PC-9 (cell line): ENCODE data around the gene INCA1. TPM values are rescaled to one million over a fixed set of nuclear protein-coding genes. Genes with fewer than 3 reads are reported as not detected.

Source experiments
- BruUV-seq: library from RNA; stranded (reverse); fragments of 400-500 nt; replicated peaks from 2 replicates; lab custom pipeline; 2021; lab: Mats Ljungman, UMichigan
- CTCF ChIA-PET: fragments of 300-600 bp; sonication (Branson Sonifier 250); formaldehyde crosslinking; loops from one replicate; lab custom pipeline; 2022; ENCODE audit warnings: antibody characterized with exemption; lab: Charles Lee
- POLR2A ChIA-PET: fragments of 300-600 bp; sonication (Branson Sonifier 250); formaldehyde crosslinking; loops from one replicate; lab custom pipeline; 2022; ENCODE audit warnings: antibody characterized with exemption; ENCODE audit not compliant: unreplicated experiment; lab: Charles Lee
- DNase-seq, 2 experiments: peaks; one replicate each; pipeline versions ENCODE4 v3.0.0 to v3.0.0-alpha.2; 2015 to 2022; ENCODE audit warnings: mixed read lengths in 1 of 2
- H2AFZ ChIP-seq: fragments of 200-600 bp; sonication (generic); 2 replicates; pipeline ENCODE4 v1.8.1; 2017; ENCODE audit warnings: antibody characterized with exemption
- H3F3A ChIP-seq: fragments of 200-600 bp; sonication (generic); 2 replicates; pipeline ENCODE4 v1.8.1; 2017; ENCODE audit warnings: antibody characterized with exemption, mild to moderate bottlenecking, low read depth; ENCODE audit not compliant: insufficient read depth
- H3K27ac ChIP-seq: fragments of 200-600 bp; sonication (generic); 2 replicates; pipeline ENCODE4 v1.6.1; 2016; ENCODE audit warnings: mixed run types
- H3K27me3 ChIP-seq: fragments of 200-600 bp; sonication (generic); 2 replicates; pipeline ENCODE4 v1.6.1; 2016; ENCODE audit warnings: low read depth, mixed run types; ENCODE audit not compliant: insufficient read depth
- H3K36me3 ChIP-seq: fragments of 200-600 bp; sonication (generic); 2 replicates; pipeline ENCODE4 v1.6.1; 2016; ENCODE audit warnings: low read depth, mixed run types
- H3K4me1 ChIP-seq: fragments of 200-600 bp; sonication (generic); replicated peaks from 2 replicates; pipeline ENCODE4 v1.6.1; 2016; ENCODE audit warnings: mixed run types; ENCODE audit not compliant: insufficient read depth
- H3K4me2 ChIP-seq: fragments of 200-600 bp; sonication (generic); 2 replicates; pipeline ENCODE4 v1.6.1; 2017; ENCODE audit warnings: mixed run types
- H3K4me3 ChIP-seq: fragments of 200-600 bp; sonication (generic); 2 replicates; pipeline ENCODE4 v1.6.1; 2016; ENCODE audit warnings: mixed run types
- H3K79me2 ChIP-seq: fragments of 200-600 bp; sonication (generic); 2 replicates; pipeline ENCODE4 v1.6.1; 2017; ENCODE audit warnings: low read depth, mixed run types
- H3K9me2 ChIP-seq: fragments of 200-600 bp; sonication (generic); 2 replicates; pipeline ENCODE4 v1.8.1; 2017; ENCODE audit warnings: mild to moderate bottlenecking; ENCODE audit not compliant: insufficient read depth
- H3K9me3 ChIP-seq: fragments of 200-600 bp; sonication (generic); 2 replicates; pipeline ENCODE4 v1.8.1; 2016; ENCODE audit warnings: low read depth; ENCODE audit not compliant: insufficient read depth
- H4K20me1 ChIP-seq: fragments of 200-600 bp; sonication (generic); 2 replicates; pipeline ENCODE4 v1.8.1; 2017; ENCODE audit not compliant: insufficient read depth
- EZH2 ChIP-seq: fragments of 200-600 bp; sonication (generic); IDR thresholded peaks from 2 replicates; pipeline ENCODE4 v1.8.0; 2017; ENCODE audit warnings: antibody characterized with exemption, low read depth
- intact Hi-C: fragments of 100-400 bp; cut with micrococcal nuclease; formaldehyde crosslinking; loops from one replicate; pipeline ENCODE4 v1.10.0; 2022; ENCODE audit not compliant: unreplicated experiment
- total RNA-seq: library from RNA; stranded (reverse); gene quantifications from 2 replicates; pipeline ENCODE4 v1.2.3, GENCODE V29; 2021
- TF ChIP-seq, protein P1 (sequence below): fragments of 200-600 bp; sonication (generic); conservative IDR thresholded peaks from 2 replicates; pipeline ENCODE4 v1.6.1; 2017; ENCODE audit warnings: mixed run types, antibody characterized with exemption, mild to moderate bottlenecking, moderate library complexity

INCA1 gene
- total RNA-seq, 1 experiment from 2014 or later: 2.9 TPM

DNA sequence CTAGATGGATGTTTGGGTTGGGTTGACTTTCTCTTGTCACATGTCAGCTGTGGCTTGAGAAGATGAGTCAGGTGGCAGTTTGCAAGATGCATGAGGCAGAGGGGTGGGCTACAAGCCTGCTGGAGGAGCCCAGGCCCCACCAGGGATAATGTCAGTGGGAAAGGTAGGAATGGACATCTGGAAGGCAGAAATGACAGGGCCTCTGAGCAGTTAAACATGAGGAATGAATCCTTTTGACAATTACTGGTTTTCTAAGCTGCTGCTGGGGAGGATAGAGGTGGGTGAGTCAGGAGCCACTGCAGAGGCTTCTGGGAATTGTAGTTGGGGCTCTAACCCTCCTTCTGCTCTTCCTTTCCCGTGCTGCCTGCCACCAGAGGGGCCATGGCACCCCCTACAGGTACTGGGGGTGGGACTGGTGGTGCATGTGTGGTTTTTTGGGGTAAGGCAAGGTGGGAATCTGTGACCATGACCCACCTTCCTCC is 22.2 kb upstream of the INCA1 start:
- Histone ChIP-seq H3K4me2 (no peak overlapping the region), H4K20me1 (no peaks in the 10 kb centered on the region), H2AFZ (no peak overlapping the region), H3K9me3 (no peaks in the 10 kb centered on the region), H3K79me2 (no peaks in the 10 kb centered on the region), H3K4me1 (no peaks in the 10 kb centered on the region), H3K4me3 (no peak overlapping the region), H3K9me2 (no peaks in the 10 kb centered on the region), H3F3A (no peaks in the 10 kb centered on the region), H3K36me3 (0 out of 2 replicates have a peak, but pooled peaks cover 7% of the 10 kb centered on the region), H3K27me3 (no peaks in the 10 kb centered on the region), H3K27ac (no peak overlapping the region)
- intact Hi-C loops: no loop called here
- CTCF ChIA-PET: interaction anchor here (0.6 kb wide), 1 partner anchor 44 kb away, joined by 4 read pairs; no protein-coding TSS in a partner anchor
- DNase-seq: no peak
- POLR2A ChIA-PET: no interaction called here
- no TSS peak for BruUV-seq
- TF ChIP-seq EZH2: no peak
- TF ChIP-seq, protein P1, sequence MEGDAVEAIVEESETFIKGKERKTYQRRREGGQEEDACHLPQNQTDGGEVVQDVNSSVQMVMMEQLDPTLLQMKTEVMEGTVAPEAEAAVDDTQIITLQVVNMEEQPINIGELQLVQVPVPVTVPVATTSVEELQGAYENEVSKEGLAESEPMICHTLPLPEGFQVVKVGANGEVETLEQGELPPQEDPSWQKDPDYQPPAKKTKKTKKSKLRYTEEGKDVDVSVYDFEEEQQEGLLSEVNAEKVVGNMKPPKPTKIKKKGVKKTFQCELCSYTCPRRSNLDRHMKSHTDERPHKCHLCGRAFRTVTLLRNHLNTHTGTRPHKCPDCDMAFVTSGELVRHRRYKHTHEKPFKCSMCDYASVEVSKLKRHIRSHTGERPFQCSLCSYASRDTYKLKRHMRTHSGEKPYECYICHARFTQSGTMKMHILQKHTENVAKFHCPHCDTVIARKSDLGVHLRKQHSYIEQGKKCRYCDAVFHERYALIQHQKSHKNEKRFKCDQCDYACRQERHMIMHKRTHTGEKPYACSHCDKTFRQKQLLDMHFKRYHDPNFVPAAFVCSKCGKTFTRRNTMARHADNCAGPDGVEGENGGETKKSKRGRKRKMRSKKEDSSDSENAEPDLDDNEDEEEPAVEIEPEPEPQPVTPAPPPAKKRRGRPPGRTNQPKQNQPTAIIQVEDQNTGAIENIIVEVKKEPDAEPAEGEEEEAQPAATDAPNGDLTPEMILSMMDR: no peak

DNA sequence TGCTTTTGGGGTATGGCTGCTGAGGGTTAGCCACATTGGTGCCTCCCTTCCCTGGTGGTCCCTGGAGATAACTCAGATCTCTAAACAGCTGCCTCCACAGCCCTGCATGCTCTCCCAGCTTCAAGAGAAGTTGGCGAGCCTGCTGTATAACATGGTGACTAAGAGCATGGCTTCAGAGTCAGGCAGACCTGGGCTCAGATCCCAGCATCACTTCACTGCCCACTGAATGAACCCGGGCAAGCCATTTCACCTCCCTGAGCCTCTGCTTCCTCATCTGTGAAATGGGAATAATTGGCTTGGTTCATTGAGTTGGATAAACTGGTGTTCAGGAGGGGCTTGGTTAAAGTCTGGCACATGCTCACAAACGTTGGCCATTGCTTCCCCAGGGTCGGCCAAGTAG is 17.0 kb upstream of the INCA1 start:
- H3K27me3 ChIP-seq: no peaks in the 10 kb centered on the region
- no peaks in the 10 kb centered on the region; the same call in 1 of the 2 replicates for H4K20me1 ChIP-seq
- no TSS peak for BruUV-seq
- no peak overlapping the region for H3K4me2 ChIP-seq
- no peaks in the 10 kb centered on the region for H3K4me1 ChIP-seq
- no peak for TF ChIP-seq EZH2
- TF ChIP-seq, protein P1: no peak
- H3K27ac ChIP-seq: no peak overlapping the region
- ChIA-PET POLR2A (no interaction called here), CTCF (no interaction called here)
- no peaks in the 10 kb centered on the region for H3F3A ChIP-seq
- H3K9me3 ChIP-seq: no peaks in the 10 kb centered on the region
- H3K79me2 ChIP-seq: no peaks in the 10 kb centered on the region
- no peak overlapping the region for H3K4me3 ChIP-seq
- intact Hi-C loops: no loop called here
- H2AFZ ChIP-seq: no peak overlapping the region
- no peaks in the 10 kb centered on the region for H3K9me2 ChIP-seq
- H3K36me3 ChIP-seq: no peaks in the 10 kb centered on the region; the same call in none of the 2 replicates
- no peak for DNase-seq

DNA sequence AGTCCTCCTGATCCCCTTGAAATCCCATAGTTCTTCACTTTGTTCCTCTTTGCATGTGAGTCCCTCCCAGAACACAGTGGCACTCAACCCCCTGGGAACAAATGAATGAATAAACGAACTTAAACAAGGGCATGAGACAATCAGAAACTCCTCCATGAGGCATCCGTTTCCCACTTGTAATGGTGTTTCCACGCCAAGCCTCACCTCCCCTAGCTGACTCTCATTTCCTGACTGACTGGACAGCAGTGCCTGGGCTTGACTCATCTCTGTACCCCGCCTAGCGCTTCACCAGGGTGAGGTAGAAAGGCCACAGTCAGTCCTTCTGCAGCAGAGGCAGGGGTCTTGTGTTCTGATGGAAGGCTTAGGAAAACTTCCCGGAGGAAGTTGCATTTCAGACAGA is 14.6 kb upstream of the INCA1 start:
- H3K4me3 ChIP-seq: no peak overlapping the region
- peaks cover 4% of the 10 kb centered on the region for H3K36me3 ChIP-seq
- no peaks in the 10 kb centered on the region for H3K9me2 ChIP-seq
- H2AFZ ChIP-seq: no peak overlapping the region
- H3K27ac ChIP-seq: no peak overlapping the region
- no peaks in the 10 kb centered on the region for H3K27me3 ChIP-seq
- intact Hi-C loops: no loop called here
- POLR2A ChIA-PET: no interaction called here
- no peaks in the 10 kb centered on the region for H3K4me1 ChIP-seq
- DNase-seq: no peak
- no peak overlapping the region for H3K4me2 ChIP-seq
- TF ChIP-seq, protein P1: no peak
- no peak for TF ChIP-seq EZH2
- H3K9me3 ChIP-seq: no peaks in the 10 kb centered on the region
- BruUV-seq: no TSS peak
- H3F3A ChIP-seq: no peaks in the 10 kb centered on the region
- CTCF ChIA-PET: no interaction called here
- no peaks in the 10 kb centered on the region; the same call in 1 of the 2 replicates for H4K20me1 ChIP-seq
- H3K79me2 ChIP-seq: no peaks in the 10 kb centered on the region
